HG03135 (cell line): ENCODE data around the gene ANKRD17.

Experiments used
- ATAC-seq: cut with Tn5 transposase; IDR thresholded peaks from one replicate; pipeline ENCODE4 v1.9.1; 2021; ENCODE audit warnings: mild to moderate bottlenecking, moderate library complexity; ENCODE audit not compliant: unreplicated experiment

ANKRD17 gene

GRCh38 chr4:73137121-73137520 lies 121.5 kb downstream of the ANKRD17 start:
- no peak for ATAC-seq

GRCh38 chr4:73133784-73134183 lies 124.8 kb downstream of the ANKRD17 start:
- ATAC-seq: no peak

- ATAC-seq: no peak
Observed at GRCh38 chr4:73131281-73131680, 127.3 kb downstream of the ANKRD17 start.

- ATAC-seq: no peak
Observed at GRCh38 chr4:73129319-73129718, 129.3 kb downstream of the ANKRD17 start.

GRCh38 chr4:73127839-73128453 lies 130.7 kb downstream of the ANKRD17 start:
- no peak for ATAC-seq

- ATAC-seq: no peak
Observed at GRCh38 chr4:73109493-73109892, 149.1 kb downstream of the ANKRD17 start.

GRCh38 chr4:73104695-73105094 lies 153.9 kb downstream of the ANKRD17 start:
- ATAC-seq: no peak

GRCh38 chr4:73103799-73104503 lies 154.6 kb downstream of the ANKRD17 start:
- ATAC-seq: no peak

- no peak for ATAC-seq
Observed at GRCh38 chr4:73099143-73099542, 159.5 kb downstream of the ANKRD17 start.

GRCh38 chr4:73098713-73099112 lies 159.9 kb downstream of the ANKRD17 start:
- ATAC-seq: no peak

GRCh38 chr4:73098016-73098415 lies 160.6 kb downstream of the ANKRD17 start:
- ATAC-seq: no peak

GRCh38 chr4:73092868-73093267 lies 165.7 kb downstream of the ANKRD17 start:
- no peak for ATAC-seq

- ATAC-seq: no peak
Observed at GRCh38 chr4:73090738-73091137, 167.9 kb downstream of the ANKRD17 start.

- ATAC-seq: no peak
Observed at GRCh38 chr4:73087871-73088270, 170.7 kb downstream of the ANKRD17 start.

- no peak for ATAC-seq
Observed at GRCh38 chr4:73086095-73086868, 172.3 kb downstream of the ANKRD17 start.

- no peak for ATAC-seq
Observed at GRCh38 chr4:73080789-73081188, 177.8 kb downstream of the ANKRD17 start.

GRCh38 chr4:73075832-73076231 lies 182.8 kb downstream of the ANKRD17 start:
- no peak for ATAC-seq

GRCh38 chr4:73070074-73070390 lies 188.6 kb downstream of the ANKRD17 start:
- peak; percentile 14 for ATAC-seq

- peak; percentile 80 for ATAC-seq
Observed at GRCh38 chr4:73069338-73070073, 189.1 kb downstream of the ANKRD17 start, which contains the start of gene COX18. TSS of gene COX18 (minus strand) at chr4:73069716. CDS start at chr4:73069649, 67 bp downstream.

GRCh38 chr4:73068491-73069337 lies 189.9 kb downstream of the ANKRD17 start:
- ATAC-seq: peak; percentile 4
